A549 (cell line): ENCODE results near the gene TANK. TPM values are rescaled to one million over a fixed set of nuclear protein-coding genes. Genes with fewer than 3 reads are reported as not detected.

Experiments
- ATAC-seq, 2 experiments: fragments of 200-7000 bp in 1 of 2; fragments of >200 bp in 1 of 2; cut with Nextera tagmentation in 1 of 2; cut with Tn5 transposase in 1 of 2; 3 replicates each; pipeline versions ENCODE4 v1.8.0 to v1.9.1; 2018 to 2020; ENCODE audit warnings: mild to moderate bottlenecking in 1 of 2, moderate library complexity in 1 of 2
- CTCF ChIA-PET: fragments of 300-600 bp; sonication (Branson Sonifier 250); formaldehyde crosslinking; extraction: SDS; loops from one replicate; lab custom pipeline; 2021; ENCODE audit warnings: antibody characterized with exemption, inconsistent platforms; lab: Yijun Ruan, JAX
- POLR2A ChIA-PET: fragments of 350-600 bp; formaldehyde crosslinking; extraction: SDS; loops from one replicate; lab custom pipeline; 2021; ENCODE audit warnings: antibody characterized with exemption, inconsistent platforms; lab: Yijun Ruan, JAX
- DNase-seq, 2 experiments: peaks; one replicate each; pipeline versions ENCODE4 v3.0.0 to v3.0.0-alpha.2; 2011 to 2016; ENCODE audit warnings: low read depth in 1 of 2, low spot score in 1 of 2
- FAIRE-seq: peaks from 2 replicates; lab custom pipeline; 2011; peaks lifted over from hg19 to GRCh38; lab: Jason Lieb, UNC
- H3K27ac ChIP-seq, 2 experiments: fragments of >200 bp; sonication (Bioruptor Twin); formaldehyde crosslinking; 3 replicates each; pipeline ENCODE4 v1.5.1; 2016 to 2017
- H3K4me1 ChIP-seq: fragments of >200 bp; sonication (Bioruptor Twin); formaldehyde crosslinking; 3 replicates; pipeline ENCODE4 v1.6.1; 2016
- H3K4me2 ChIP-seq: fragments of >200 bp; sonication (Bioruptor Twin); formaldehyde crosslinking; 3 replicates; pipeline ENCODE4 v1.6.1; 2016
- H3K4me3 ChIP-seq: fragments of >200 bp; sonication (Bioruptor Twin); formaldehyde crosslinking; 3 replicates; pipeline ENCODE4 v1.5.1; 2016
- H3K9me3 ChIP-seq: fragments of >200 bp; sonication (Bioruptor Twin); formaldehyde crosslinking; 3 replicates; pipeline ENCODE4 v1.6.1; 2016
- CBX8 ChIP-seq: fragments of 200-600 bp; sonication (generic); IDR thresholded peaks from 2 replicates; pipeline ENCODE4 v1.6.1; 2016
- CEBPB ChIP-seq, 2 experiments: fragments of >200 bp in 1 of 2; sonication (Bioruptor Twin) in 1 of 2; formaldehyde crosslinking in 1 of 2; IDR thresholded peaks; 2 replicates each; pipeline ENCODE4 v1.6.1; 2012 to 2016
- CHD2 ChIP-seq: fragments of 150-350 bp; IDR thresholded peaks from 2 replicates; pipeline ENCODE4 v1.6.1; 2014; ENCODE audit warnings: low read length; ENCODE audit not compliant: partially characterized antibody
- CHD4 ChIP-seq: fragments of 200-600 bp; sonication (generic); IDR thresholded peaks from 2 replicates; pipeline ENCODE4 v1.6.1; 2016; ENCODE audit warnings: antibody characterized with exemption, mild to moderate bottlenecking, borderline replicate concordance
- EHF ChIP-seq: fragments of 250-450 bp; sonication (Bioruptor Pico); IDR thresholded peaks from 2 replicates; pipeline ENCODE4 v1.5.0; 2020; ENCODE audit warnings: mild to moderate bottlenecking
- EP300 ChIP-seq, 2 experiments: fragments of >200 bp; sonication (Bioruptor Twin); formaldehyde crosslinking; IDR thresholded peaks; 2 replicates in 1 of 2; 3 replicates in 1 of 2; pipeline ENCODE4 v1.6.1; 2016 to 2017
- ESRRA ChIP-seq: fragments of 150-350 bp; IDR thresholded peaks from 2 replicates; pipeline ENCODE4 v1.6.1; 2014; ENCODE audit warnings: mild to moderate bottlenecking, low read length, borderline replicate concordance
- FOSL2 ChIP-seq, 2 experiments: fragments of 450-650 bp in 1 of 2; fragments of >200 bp in 1 of 2; sonication (Bioruptor Twin) in 1 of 2; formaldehyde crosslinking; IDR thresholded peaks; 2 replicates each; pipeline versions ENCODE4 v1.5.0 to v1.6.1; 2016 to 2020; ENCODE audit warnings: mild to moderate bottlenecking in 1 of 2, moderate library complexity in 1 of 2
- GATA3 ChIP-seq: IDR thresholded peaks from 2 replicates; pipeline ENCODE4 v1.6.1; 2012; ENCODE audit warnings: borderline replicate concordance
- HDAC2 ChIP-seq: fragments of 200-600 bp; sonication (generic); IDR thresholded peaks from 2 replicates; pipeline ENCODE4 v1.6.1; 2016
- HEYL ChIP-seq: fragments of 250-450 bp; sonication (Bioruptor Pico); IDR thresholded peaks from 2 replicates; pipeline ENCODE4 v1.8.0; 2021; ENCODE audit warnings: mild to moderate bottlenecking, moderate library complexity
- HOXA7 ChIP-seq: fragments of 250-450 bp; sonication (Bioruptor Pico); IDR thresholded peaks from 2 replicates; pipeline ENCODE4 v1.5.0; 2020; ENCODE audit warnings: mild to moderate bottlenecking, moderate library complexity
- JUNB ChIP-seq: fragments of >200 bp; sonication (Bioruptor Twin); formaldehyde crosslinking; IDR thresholded peaks from 2 replicates; pipeline ENCODE4 v1.6.1; 2016
- KDM5A ChIP-seq: fragments of 200-600 bp; sonication (generic); IDR thresholded peaks from 2 replicates; pipeline ENCODE4 v1.6.1; 2016; ENCODE audit warnings: antibody characterized with exemption, mild to moderate bottlenecking
- MAZ ChIP-seq: fragments of 150-350 bp; IDR thresholded peaks from 2 replicates; pipeline ENCODE4 v1.6.1; 2014; ENCODE audit warnings: antibody characterized with exemption, low read depth, low read length, borderline replicate concordance
- PHF8 ChIP-seq: fragments of 200-600 bp; sonication (generic); IDR thresholded peaks from 2 replicates; pipeline ENCODE4 v1.6.1; 2016; ENCODE audit warnings: low read depth, mild to moderate bottlenecking, antibody characterized with exemption, moderate library complexity, borderline replicate concordance
- POLR2A ChIP-seq: IDR thresholded peaks from 2 replicates; pipeline ENCODE4 v1.6.1; 2012; ENCODE audit warnings: mild to moderate bottlenecking, low read length
- RAD21 ChIP-seq, 2 experiments: fragments of >200 bp in 1 of 2; sonication (Bioruptor Twin) in 1 of 2; formaldehyde crosslinking in 1 of 2; IDR thresholded peaks in 1 of 2; conservative IDR thresholded peaks in 1 of 2; 2 replicates in 1 of 2; 3 replicates in 1 of 2; pipeline ENCODE4 v1.6.1; 2012 to 2018; ENCODE audit warnings: inconsistent platforms in 1 of 2
- RARB ChIP-seq: fragments of 250-450 bp; sonication (Bioruptor Pico); IDR thresholded peaks from 2 replicates; pipeline ENCODE4 v1.8.0; 2021; ENCODE audit warnings: mild to moderate bottlenecking, moderate library complexity
- RNF2 ChIP-seq: fragments of 200-600 bp; sonication (generic); IDR thresholded peaks from 2 replicates; pipeline ENCODE4 v1.6.1; 2016; ENCODE audit warnings: low read depth, mild to moderate bottlenecking, antibody characterized with exemption, moderate library complexity, borderline replicate concordance
- SMC3 ChIP-seq: fragments of >200 bp; sonication (Bioruptor Twin); formaldehyde crosslinking; IDR thresholded peaks from 3 replicates; pipeline ENCODE4 v1.6.1; 2018; ENCODE audit warnings: inconsistent platforms
- SREBF2 ChIP-seq: fragments of 450-650 bp; IDR thresholded peaks from 2 replicates; pipeline ENCODE4 v1.6.1; 2014; ENCODE audit warnings: mild to moderate bottlenecking, moderate library complexity
- TP53 ChIP-seq: fragments of 250-450 bp; sonication (Bioruptor Pico); IDR thresholded peaks from 2 replicates; pipeline ENCODE4 v1.5.0; 2021; ENCODE audit warnings: mild to moderate bottlenecking, moderate library complexity
- WGBS: methylation state at CpG from one replicate; pipeline ENCODE4 v1.1.6; 2017; ENCODE audit errors: missing lambda C conversion rate; 5-methylcytosine and 5-hydroxymethylcytosine counted together
- polyA minus RNA-seq: library from RNA; depleted of rRNA, polyadenylated mRNA; stranded (reverse); fragments of >200 nt; gene quantifications from 2 replicates; pipeline ENCODE4 v1.2.3, GENCODE V29; 2011; rRNA and poly(A)+ RNA removed
- polyA plus RNA-seq, 4 experiments: library from polyadenylated mRNA; depleted of rRNA in 3 of 4; stranded (reverse); fragments of >200 nt; fragmentation: RNase III in 1 of 4; extraction: RNeasy Plus Mini Kit Qiagen cat#74134 plus additional on column Dnase treatment in 1 of 4; gene quantifications; 2 replicates in 3 of 4; 3 replicates in 1 of 4; pipeline ENCODE4 v1.2.3, GENCODE V29; 2011 to 2017
- TF ChIP-seq, protein P1 (sequence below): IDR thresholded peaks from 2 replicates; pipeline ENCODE4 v1.6.1; 2012
- TF ChIP-seq, protein P2 (sequence below): fragments of >200 bp; sonication (Bioruptor Twin); formaldehyde crosslinking; IDR thresholded peaks from 2 replicates; pipeline ENCODE4 v1.6.1; 2016
- TF ChIP-seq, protein P3 (sequence below): IDR thresholded peaks from 2 replicates; pipeline ENCODE4 v1.6.1; 2012
- TF ChIP-seq, protein P4 (sequence below): fragments of 250-450 bp; sonication (Bioruptor Pico); IDR thresholded peaks from 2 replicates; pipeline ENCODE4 v1.5.0; 2021; ENCODE audit warnings: mild to moderate bottlenecking, moderate library complexity, borderline replicate concordance
- TF ChIP-seq, protein P5 (sequence below): IDR thresholded peaks from 2 replicates; pipeline ENCODE4 v1.6.1; 2012; ENCODE audit warnings: low read depth, borderline replicate concordance
- TF ChIP-seq, protein P6 (sequence below): fragments of 150-350 bp; IDR thresholded peaks from 2 replicates; pipeline ENCODE4 v1.6.1; 2014; ENCODE audit warnings: low read depth, mild to moderate bottlenecking, low read length
- TF ChIP-seq, protein P7 (sequence below): fragments of >200 bp; sonication (Bioruptor Twin); formaldehyde crosslinking; IDR thresholded peaks from 3 replicates; pipeline ENCODE4 v1.6.1; 2016

The TANK gene, protein sequence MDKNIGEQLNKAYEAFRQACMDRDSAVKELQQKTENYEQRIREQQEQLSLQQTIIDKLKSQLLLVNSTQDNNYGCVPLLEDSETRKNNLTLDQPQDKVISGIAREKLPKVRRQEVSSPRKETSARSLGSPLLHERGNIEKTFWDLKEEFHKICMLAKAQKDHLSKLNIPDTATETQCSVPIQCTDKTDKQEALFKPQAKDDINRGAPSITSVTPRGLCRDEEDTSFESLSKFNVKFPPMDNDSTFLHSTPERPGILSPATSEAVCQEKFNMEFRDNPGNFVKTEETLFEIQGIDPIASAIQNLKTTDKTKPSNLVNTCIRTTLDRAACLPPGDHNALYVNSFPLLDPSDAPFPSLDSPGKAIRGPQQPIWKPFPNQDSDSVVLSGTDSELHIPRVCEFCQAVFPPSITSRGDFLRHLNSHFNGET
- polyA plus RNA-seq (2011; rRNA removed) (75.0 and 76.3 TPM in 2 replicates), polyA plus RNA-seq (2017; fragmentation: RNase III; extraction: RNeasy Plus Mini Kit Qiagen cat#74134 plus additional on column Dnase treatment) (53.9 to 69.8 TPM (median 59.6 TPM) in 3 replicates), polyA minus RNA-seq (25.6 and 30.5 TPM in 2 replicates)
- 18.7 and 19.6 TPM in 2 replicates for polyA plus RNA-seq (2012; cell fraction: cytosol; rRNA removed)
- polyA plus RNA-seq (2012; cell fraction: nucleus; rRNA removed) = 8.1 and 15.3 TPM in 2 replicates

DNA sequence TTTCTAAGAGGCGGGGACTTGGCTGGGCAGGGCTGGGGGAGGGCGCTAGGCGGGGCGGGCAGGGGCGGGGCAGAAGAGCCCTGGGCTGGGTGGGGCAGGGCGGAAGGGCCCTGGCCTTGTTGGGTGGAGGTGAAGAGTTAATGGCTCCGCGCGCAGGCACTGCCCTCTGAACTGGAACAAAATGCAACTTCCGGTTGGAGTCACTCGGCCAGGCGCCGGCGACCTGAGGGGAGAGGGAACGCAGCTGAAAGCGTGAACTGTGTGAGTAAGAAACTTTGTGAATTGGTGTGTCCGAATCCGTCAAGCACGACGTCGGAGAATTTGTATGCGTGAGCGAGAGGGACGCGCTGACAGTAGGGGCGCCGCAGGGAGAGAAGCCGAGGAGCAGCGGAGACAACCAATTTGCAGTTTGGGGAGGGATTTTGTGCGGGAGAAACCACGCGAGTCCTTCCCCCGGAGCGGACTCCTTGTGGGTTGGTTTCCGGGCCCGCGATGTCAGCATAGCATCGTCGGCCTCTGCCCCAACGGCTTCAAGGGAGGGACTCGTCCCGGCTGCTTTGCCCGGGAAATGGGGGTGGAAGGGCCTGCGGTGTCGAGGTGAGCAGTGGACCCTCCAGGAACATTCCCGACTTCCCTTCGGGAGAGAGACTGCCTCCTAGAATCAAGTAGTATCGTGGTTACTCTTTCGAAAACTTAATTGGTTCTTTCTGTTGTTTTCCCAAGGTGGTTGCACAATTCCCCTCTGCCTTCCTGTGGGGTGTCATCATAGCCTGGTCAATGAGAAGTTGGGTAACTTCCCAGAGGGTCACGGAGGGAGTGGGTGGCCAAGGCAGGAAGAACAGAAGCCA, at the start of gene TANK:
Gene TANK, plus strand, starts transcription at position 203 of the 848 bp plus-strand sequence. CDS start 19,235 bp downstream, outside the sequence.
- ChIA-PET CTCF (interaction anchor here (0.6 to 0.7 kb wide), 2 partner anchors 113 to 1067 kb away, joined by 3 read pairs; no protein-coding TSS in a partner anchor), POLR2A (interaction anchor here (0.5 to 1.0 kb wide), 2 partner anchors 24 to 53 kb away, joined by 3 read pairs; no protein-coding TSS in a partner anchor)
- Histone ChIP-seq H3K4me2 (peak within 1 kb of the TSS; percentile 89), H3K27ac (peak within 1 kb of the TSS; percentile 96 to 97), H3K4me1 (peaks cover 37% of the 10 kb centered on the region), H3K9me3 (no peaks in the 10 kb centered on the region), H3K4me3 (peak within 1 kb of the TSS; percentile 86)
- FAIRE-seq = no peak
- WGBS = 1% methylated on average over 41 of the region's 50 CpGs
- ATAC-seq = peak; percentile 96
- peak; percentile 81 to 98 for DNase-seq
- TF ChIP-seq ESRRA (no peak), EP300 (IDR thresholded peaks at IDR 0.05) (no peak), RAD21 (conservative IDR thresholded peaks at IDR 0.05 in 1 of 2, IDR thresholded peaks at IDR 0.05 in 1 of 2) (0 out of 5 replicates have a peak, but pooled peaks of 1 of the 2 experiments have one; percentile 19), HOXA7 (CRISPR knock-in tag) (no peak), SREBF2 (no peak), KDM5A (no peak; the same call in 1 of the 2 replicates), CBX8 (no peak), HDAC2 (no peak), RARB (0 out of 2 replicates have a peak, but pooled peaks have one; percentile 53), JUNB (no peak), FOSL2 (IDR thresholded peaks at IDR 0.05) (no peak), FOSL2 (CRISPR knock-in tag; IDR thresholded peaks at IDR 0.05) (peak; percentile 50), PHF8 (peak; percentile 89; the same call in 1 of the 2 replicates), HEYL (CRISPR knock-in tag) (no peak), RNF2 (no peak), GATA3 (no peak; the same call in 1 of the 2 replicates), SMC3 (0 out of 3 replicates have a peak, but pooled peaks have one; percentile 2), CEBPB (IDR thresholded peaks at IDR 0.05) (peak; percentile 97 to 99), MAZ (0 out of 2 replicates have a peak, but pooled peaks have one; percentile 63), CHD2 (no peak), EHF (CRISPR knock-in tag) (no peak), TP53 (CRISPR knock-in tag) (0 out of 2 replicates have a peak, but pooled peaks have one; percentile 17), CHD4 (no peak), POLR2A (peak; percentile 93)
- TF ChIP-seq, protein P1, sequence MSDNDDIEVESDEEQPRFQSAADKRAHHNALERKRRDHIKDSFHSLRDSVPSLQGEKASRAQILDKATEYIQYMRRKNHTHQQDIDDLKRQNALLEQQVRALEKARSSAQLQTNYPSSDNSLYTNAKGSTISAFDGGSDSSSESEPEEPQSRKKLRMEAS = peak; percentile 72; the same call in 1 of the 2 replicates
- TF ChIP-seq, protein P2, sequence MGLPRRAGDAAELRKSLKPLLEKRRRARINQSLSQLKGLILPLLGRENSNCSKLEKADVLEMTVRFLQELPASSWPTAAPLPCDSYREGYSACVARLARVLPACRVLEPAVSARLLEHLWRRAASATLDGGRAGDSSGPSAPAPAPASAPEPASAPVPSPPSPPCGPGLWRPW = peak; percentile 87
- TF ChIP-seq, protein P3, sequence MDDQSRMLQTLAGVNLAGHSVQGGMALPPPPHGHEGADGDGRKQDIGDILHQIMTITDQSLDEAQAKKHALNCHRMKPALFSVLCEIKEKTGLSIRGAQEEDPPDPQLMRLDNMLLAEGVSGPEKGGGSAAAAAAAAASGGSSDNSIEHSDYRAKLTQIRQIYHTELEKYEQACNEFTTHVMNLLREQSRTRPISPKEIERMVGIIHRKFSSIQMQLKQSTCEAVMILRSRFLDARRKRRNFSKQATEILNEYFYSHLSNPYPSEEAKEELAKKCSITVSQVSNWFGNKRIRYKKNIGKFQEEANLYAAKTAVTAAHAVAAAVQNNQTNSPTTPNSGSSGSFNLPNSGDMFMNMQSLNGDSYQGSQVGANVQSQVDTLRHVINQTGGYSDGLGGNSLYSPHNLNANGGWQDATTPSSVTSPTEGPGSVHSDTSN = no peak; the same call in 1 of the 2 replicates
- TF ChIP-seq, protein P4, sequence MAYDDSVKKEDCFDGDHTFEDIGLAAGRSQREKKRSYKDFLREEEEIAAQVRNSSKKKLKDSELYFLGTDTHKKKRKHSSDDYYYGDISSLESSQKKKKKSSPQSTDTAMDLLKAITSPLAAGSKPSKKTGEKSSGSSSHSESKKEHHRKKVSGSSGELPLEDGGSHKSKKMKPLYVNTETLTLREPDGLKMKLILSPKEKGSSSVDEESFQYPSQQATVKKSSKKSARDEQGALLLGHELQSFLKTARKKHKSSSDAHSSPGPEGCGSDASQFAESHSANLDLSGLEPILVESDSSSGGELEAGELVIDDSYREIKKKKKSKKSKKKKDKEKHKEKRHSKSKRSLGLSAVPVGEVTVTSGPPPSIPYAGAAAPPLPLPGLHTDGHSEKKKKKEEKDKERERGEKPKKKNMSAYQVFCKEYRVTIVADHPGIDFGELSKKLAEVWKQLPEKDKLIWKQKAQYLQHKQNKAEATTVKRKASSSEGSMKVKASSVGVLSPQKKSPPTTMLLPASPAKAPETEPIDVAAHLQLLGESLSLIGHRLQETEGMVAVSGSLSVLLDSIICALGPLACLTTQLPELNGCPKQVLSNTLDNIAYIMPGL (CRISPR knock-in tag) = no peak
- TF ChIP-seq, protein P5, sequence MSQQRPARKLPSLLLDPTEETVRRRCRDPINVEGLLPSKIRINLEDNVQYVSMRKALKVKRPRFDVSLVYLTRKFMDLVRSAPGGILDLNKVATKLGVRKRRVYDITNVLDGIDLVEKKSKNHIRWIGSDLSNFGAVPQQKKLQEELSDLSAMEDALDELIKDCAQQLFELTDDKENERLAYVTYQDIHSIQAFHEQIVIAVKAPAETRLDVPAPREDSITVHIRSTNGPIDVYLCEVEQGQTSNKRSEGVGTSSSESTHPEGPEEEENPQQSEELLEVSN = no peak
- TF ChIP-seq, protein P6, sequence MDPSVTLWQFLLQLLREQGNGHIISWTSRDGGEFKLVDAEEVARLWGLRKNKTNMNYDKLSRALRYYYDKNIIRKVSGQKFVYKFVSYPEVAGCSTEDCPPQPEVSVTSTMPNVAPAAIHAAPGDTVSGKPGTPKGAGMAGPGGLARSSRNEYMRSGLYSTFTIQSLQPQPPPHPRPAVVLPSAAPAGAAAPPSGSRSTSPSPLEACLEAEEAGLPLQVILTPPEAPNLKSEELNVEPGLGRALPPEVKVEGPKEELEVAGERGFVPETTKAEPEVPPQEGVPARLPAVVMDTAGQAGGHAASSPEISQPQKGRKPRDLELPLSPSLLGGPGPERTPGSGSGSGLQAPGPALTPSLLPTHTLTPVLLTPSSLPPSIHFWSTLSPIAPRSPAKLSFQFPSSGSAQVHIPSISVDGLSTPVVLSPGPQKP = no peak
- TF ChIP-seq, protein P7, sequence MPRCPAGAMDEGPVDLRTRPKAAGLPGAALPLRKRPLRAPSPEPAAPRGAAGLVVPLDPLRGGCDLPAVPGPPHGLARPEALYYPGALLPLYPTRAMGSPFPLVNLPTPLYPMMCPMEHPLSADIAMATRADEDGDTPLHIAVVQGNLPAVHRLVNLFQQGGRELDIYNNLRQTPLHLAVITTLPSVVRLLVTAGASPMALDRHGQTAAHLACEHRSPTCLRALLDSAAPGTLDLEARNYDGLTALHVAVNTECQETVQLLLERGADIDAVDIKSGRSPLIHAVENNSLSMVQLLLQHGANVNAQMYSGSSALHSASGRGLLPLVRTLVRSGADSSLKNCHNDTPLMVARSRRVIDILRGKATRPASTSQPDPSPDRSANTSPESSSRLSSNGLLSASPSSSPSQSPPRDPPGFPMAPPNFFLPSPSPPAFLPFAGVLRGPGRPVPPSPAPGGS = peak; percentile 75; the same call in 1 of the 3 replicates
